ENCODE data around the gene ATXN7L1.

GRCh38 chr7:105643851-105644250, 232.5 kb downstream of the ATXN7L1 start:
- TF ChIP-seq CTCF (IDR thresholded peaks at IDR 0.05), result no peak
- TF ChIP-seq POLR2A (IDR thresholded peaks at IDR 0.05), result no peak

Measured in Peyer's patch (tissue), 4 donors.